NCI-H1105 (cell line): Measurements from ENCODE around the gene CD177.
"Not testable (repeated sequence)": the region's sequence is repeated elsewhere in the genome, so short reads cannot be mapped to it uniquely, and the experiment has no call there.

Experiments
- DNase-seq: peaks from one replicate; lab custom pipeline; 2025; lab: John Stamatoyannopoulos, UW

Gene CD177

GRCh38 chr19:43380771-43381386 is 27.4 kb downstream of the CD177 start:
- DNase-seq = no peak

GRCh38 chr19:43382586-43383216 is 29.2 kb downstream of the CD177 start:
- not testable (repeated sequence) for DNase-seq

DNA sequence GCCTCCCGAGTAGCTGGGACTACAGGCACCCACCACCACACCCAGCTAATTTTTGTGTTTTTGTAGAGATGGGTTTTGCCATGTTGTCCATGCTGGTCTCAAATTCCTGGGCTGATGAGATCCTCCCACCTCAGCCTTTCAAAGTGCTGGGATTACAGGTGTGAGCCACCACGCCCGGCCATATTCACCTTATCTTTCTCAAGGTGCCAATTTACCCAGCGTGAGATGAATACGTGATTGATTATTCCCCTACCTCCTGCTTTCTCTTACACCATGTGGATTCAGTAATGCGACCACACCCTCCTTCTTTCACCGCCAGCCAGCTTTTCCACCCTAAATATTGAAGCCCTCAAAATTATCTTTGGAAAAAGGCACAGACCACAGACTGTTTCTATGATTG is 29.8 kb downstream of the CD177 start:
- DNase-seq = not testable (repeated sequence)

- not testable (repeated sequence) for DNase-seq
Observed at GRCh38 chr19:43383759-43384158, 30.3 kb downstream of the CD177 start.

GRCh38 chr19:43390903-43391551 is 37.5 kb downstream of the CD177 start:
- DNase-seq = peak; percentile 92

DNA sequence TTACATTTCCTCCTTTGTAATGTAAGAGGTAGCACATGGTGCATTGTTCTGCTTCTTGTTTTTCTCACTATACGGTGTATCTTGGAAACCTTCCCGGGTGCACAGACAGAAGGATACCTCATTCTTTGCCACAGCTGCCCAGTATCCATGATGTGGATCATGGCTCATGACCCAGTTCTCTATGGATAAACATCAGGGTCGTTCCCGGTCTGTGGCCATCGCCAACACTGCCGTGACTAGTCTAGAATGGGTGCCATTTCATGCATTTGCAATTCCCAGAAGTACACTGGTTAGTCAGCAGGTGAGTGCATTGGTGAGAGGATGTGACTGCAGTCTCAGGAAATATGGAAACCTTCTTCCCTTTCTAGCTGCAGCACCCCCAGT is 38.1 kb downstream of the CD177 start:
- peak; percentile 15 for DNase-seq

- DNase-seq = not testable (repeated sequence)
Observed at GRCh38 chr19:43393501-43393900, 40.0 kb downstream of the CD177 start.

- no peak for DNase-seq
Observed at GRCh38 chr19:43395561-43395960, 42.1 kb downstream of the CD177 start.

DNA sequence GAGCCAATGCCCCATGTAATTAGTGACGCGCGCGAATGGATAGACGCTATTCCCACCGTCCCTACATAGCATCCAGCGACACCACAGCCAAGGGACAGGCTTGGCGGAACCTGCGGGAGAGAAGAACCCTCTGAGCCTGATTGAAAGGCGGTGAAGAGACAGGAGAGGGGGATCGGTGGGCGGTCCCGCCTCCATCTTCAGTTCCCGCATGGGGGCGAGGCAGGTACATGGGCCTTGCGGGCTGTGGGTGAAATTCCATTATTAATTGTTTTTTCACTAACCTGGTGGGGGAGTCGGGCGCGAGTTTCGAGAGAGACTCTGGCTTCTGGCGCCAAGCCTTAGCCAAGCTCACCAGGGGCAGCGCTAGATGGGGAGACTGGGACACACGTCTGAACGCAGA is 52.8 kb downstream of the CD177 start:
- no peak for DNase-seq

- DNase-seq = no peak
Observed at GRCh38 chr19:43407416-43408005, 54.0 kb downstream of the CD177 start.

GRCh38 chr19:43408043-43408442 is 54.6 kb downstream of the CD177 start:
- no peak for DNase-seq

GRCh38 chr19:43409415-43409814 is 55.9 kb downstream of the CD177 start:
- no peak for DNase-seq

GRCh38 chr19:43412441-43412840 is 59.0 kb downstream of the CD177 start:
- no peak for DNase-seq
